GM19397 (cell line): ENCODE measurements around the gene MIA3.
"Not testable (repeated sequence)": the region's sequence is repeated elsewhere in the genome, so short reads cannot be mapped to it uniquely, and the experiment has no call there.

Source experiments
- ATAC-seq: cut with Tn5 transposase; IDR thresholded peaks from one replicate; pipeline ENCODE4 v1.9.1; 2021; ENCODE audit warnings: mild to moderate bottlenecking, moderate library complexity; ENCODE audit not compliant: unreplicated experiment

MIA3 gene

GRCh38 chr1:222656391-222657155 lies 38.7 kb downstream of the MIA3 start:
- no peak for ATAC-seq

- ATAC-seq, result no peak
Measured at GRCh38 chr1:222657899-222658298, 40.0 kb downstream of the MIA3 start.

- no peak for ATAC-seq
Measured at GRCh38 chr1:222663431-222663934, 45.6 kb downstream of the MIA3 start.

- ATAC-seq, result no peak
Measured at GRCh38 chr1:222665964-222666363, 48.1 kb downstream of the MIA3 start.

- not testable (repeated sequence) for ATAC-seq
Measured at GRCh38 chr1:222668184-222668583, 50.3 kb downstream of the MIA3 start.

- not testable (repeated sequence) for ATAC-seq
Measured at GRCh38 chr1:222669107-222669506, 51.2 kb downstream of the MIA3 start.

- no peak for ATAC-seq
Measured at GRCh38 chr1:222670110-222670509, 52.2 kb downstream of the MIA3 start.

GRCh38 chr1:222680080-222680479 lies 62.2 kb downstream of the MIA3 start:
- ATAC-seq, result no peak

- ATAC-seq, result no peak
Measured at GRCh38 chr1:222691016-222691415, 73.1 kb downstream of the MIA3 start.

GRCh38 chr1:222694927-222695326 lies 77.0 kb downstream of the MIA3 start:
- no peak for ATAC-seq

- ATAC-seq, result no peak
Measured at GRCh38 chr1:222696741-222697140, 78.8 kb downstream of the MIA3 start.

- no peak for ATAC-seq
Measured at GRCh38 chr1:222697203-222697602, 79.3 kb downstream of the MIA3 start.

- ATAC-seq, result no peak
Measured at GRCh38 chr1:222697826-222698225, 79.9 kb downstream of the MIA3 start.

GRCh38 chr1:222702210-222702609 lies 84.3 kb downstream of the MIA3 start:
- ATAC-seq, result no peak

GRCh38 chr1:222704260-222704659 lies 86.4 kb downstream of the MIA3 start:
- ATAC-seq, result no peak

GRCh38 chr1:222706815-222707214 lies 88.9 kb downstream of the MIA3 start:
- no peak for ATAC-seq

GRCh38 chr1:222709700-222710153 lies 91.8 kb downstream of the MIA3 start:
- ATAC-seq, result no peak

GRCh38 chr1:222711319-222712252 lies 93.7 kb downstream of the MIA3 start:
- peak; percentile 30 for ATAC-seq

- peak; percentile 81 for ATAC-seq
Measured at GRCh38 chr1:222712253-222713090, 94.6 kb downstream of the MIA3 start, which contains the start of the genes AIDA and BROX. TSS of gene AIDA (minus strand) at chr1:222712491. CDS start at chr1:222712317, 174 bp downstream. TSS of gene BROX (plus strand) at chr1:222712564. CDS start at chr1:222715700, 3,136 bp downstream.
